Fibroblast of pulmonary artery (primary cell): ENCODE results near the gene PEMT.

Experiments used
- DNase-seq: peaks from one replicate; pipeline ENCODE4 v3.0.0-alpha.2; 2010; ENCODE audit warnings: low read depth
- H3K4me3 ChIP-seq: replicated peaks from 2 replicates; pipeline ENCODE4 v1.5.1; 2011; ENCODE audit warnings: low read depth, mild to moderate bottlenecking, control low read depth, low read length, moderate library complexity
- TF ChIP-seq, protein P1 (sequence below): IDR thresholded peaks from 2 replicates; pipeline ENCODE4 v1.5.1; 2011; ENCODE audit warnings: mild to moderate bottlenecking, control low read depth, low read length, inconsistent platforms; ENCODE audit errors: missing control alignments

The PEMT gene

DNA sequence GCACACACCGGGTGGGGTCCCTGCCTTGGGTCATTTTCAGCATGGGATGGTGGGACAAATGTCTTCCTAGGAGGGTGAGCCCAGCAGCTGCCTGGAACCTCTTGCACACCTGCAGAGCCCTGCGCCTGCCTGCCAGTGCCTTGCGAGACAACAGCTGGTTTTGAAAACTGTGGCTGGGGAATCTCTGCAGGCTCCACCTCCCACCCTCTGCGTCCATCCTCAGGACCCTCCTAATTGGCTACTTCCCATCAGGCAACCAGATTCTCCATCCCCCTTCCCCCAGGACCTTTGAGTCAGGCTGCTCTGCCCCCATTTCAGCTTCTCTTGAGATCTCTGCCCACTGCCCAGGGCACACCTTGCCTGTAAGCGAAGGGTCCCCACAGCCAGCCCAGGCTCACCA, 26.6 kb downstream of the PEMT start:
- TF ChIP-seq, protein P1, sequence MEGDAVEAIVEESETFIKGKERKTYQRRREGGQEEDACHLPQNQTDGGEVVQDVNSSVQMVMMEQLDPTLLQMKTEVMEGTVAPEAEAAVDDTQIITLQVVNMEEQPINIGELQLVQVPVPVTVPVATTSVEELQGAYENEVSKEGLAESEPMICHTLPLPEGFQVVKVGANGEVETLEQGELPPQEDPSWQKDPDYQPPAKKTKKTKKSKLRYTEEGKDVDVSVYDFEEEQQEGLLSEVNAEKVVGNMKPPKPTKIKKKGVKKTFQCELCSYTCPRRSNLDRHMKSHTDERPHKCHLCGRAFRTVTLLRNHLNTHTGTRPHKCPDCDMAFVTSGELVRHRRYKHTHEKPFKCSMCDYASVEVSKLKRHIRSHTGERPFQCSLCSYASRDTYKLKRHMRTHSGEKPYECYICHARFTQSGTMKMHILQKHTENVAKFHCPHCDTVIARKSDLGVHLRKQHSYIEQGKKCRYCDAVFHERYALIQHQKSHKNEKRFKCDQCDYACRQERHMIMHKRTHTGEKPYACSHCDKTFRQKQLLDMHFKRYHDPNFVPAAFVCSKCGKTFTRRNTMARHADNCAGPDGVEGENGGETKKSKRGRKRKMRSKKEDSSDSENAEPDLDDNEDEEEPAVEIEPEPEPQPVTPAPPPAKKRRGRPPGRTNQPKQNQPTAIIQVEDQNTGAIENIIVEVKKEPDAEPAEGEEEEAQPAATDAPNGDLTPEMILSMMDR = no peak
- no peak overlapping the region for H3K4me3 ChIP-seq
- DNase-seq = no peak

DNA sequence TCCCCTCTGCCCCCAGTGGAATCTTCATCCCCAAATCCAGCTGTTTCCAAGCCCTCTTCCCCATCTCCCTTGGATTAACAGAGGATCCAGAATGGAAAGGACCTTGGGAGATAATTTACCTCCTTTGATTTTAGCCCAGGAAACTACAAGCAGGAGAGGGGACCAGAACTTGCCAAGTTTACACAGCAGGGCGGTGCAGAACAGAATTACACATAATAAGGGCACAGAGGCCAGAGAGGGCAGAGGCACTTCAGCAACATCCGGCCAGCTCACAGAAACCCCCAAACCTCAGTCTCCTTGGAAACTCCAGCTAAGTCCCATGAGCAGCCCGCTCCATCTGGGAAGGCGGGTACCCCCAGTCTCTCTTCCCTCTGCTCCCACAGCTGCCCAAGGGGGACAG, 27.2 kb downstream of the PEMT start:
- TF ChIP-seq, protein P1 = no peak

GRCh38 chr17:17563530-17563929, 28.0 kb downstream of the PEMT start:
- TF ChIP-seq, protein P1 = no peak
- DNase-seq = no peak
- H3K4me3 ChIP-seq = no peak overlapping the region

More for the DNA sequence above, 27.2 kb downstream of the PEMT start:
- DNase-seq = no peak
- H3K4me3 ChIP-seq = no peak overlapping the region

DNA sequence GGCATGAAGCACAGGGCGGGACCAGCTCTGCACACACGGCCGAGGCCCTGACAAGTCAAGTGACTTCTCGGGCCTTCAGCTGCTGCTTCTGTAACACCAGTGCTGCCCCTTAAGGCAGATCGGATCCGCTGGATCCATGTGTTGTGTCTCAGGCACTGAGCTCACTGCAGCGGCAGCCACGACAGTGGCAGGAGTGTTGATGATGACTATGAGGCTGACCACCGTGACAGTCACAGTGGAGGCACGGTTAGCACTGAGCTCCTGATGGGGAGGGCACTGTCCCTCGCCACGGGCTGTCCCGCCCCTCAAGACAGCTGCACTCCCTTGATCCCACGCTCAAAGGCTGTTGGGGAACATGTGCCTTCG, 29.4 kb downstream of the PEMT start:
- no peak overlapping the region for H3K4me3 ChIP-seq
- DNase-seq = no peak
- TF ChIP-seq, protein P1 = no peak

- H3K4me3 ChIP-seq = no peak overlapping the region
These were observed 29.9 kb downstream of the PEMT start for GRCh38 chr17:17561408-17562145.

GRCh38 chr17:17560975-17561374, 30.5 kb downstream of the PEMT start:
- TF ChIP-seq, protein P1 = no peak
- DNase-seq = no peak
- H3K4me3 ChIP-seq = no peak overlapping the region

More at GRCh38 chr17:17561408-17562145, 29.9 kb downstream of the PEMT start:
- no peak for DNase-seq
- TF ChIP-seq, protein P1 = no peak

DNA sequence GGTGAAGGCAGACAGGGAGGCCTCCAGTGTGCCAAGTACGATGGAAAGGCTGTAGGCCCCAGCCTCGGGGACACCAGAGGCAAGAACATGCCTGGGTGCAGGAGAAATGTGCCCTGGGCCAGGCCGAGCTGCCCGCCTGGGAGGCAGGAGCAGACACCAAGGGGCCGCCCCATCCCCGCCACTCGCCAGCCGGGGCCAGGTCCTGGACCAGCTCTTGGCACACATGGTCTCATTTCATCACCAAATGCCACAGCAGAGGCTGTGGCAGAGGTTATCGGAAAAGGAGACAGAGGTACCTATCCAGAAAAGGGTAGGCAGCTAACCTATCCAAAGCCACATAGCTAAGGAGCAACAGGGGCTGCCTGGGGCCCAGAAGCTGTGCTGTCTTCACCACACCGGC, 31.3 kb downstream of the PEMT start:
- H3K4me3 ChIP-seq = no peak overlapping the region
- TF ChIP-seq, protein P1 = no peak
- no peak for DNase-seq
